D721Med (cell line): ENCODE data around the gene PRKD2.

Source experiments
- DNase-seq: peaks from one replicate; pipeline ENCODE4 v3.0.0; 2011; ENCODE audit warnings: low spot score; ENCODE audit not compliant: insufficient read length
- FAIRE-seq: peaks from 2 replicates; lab custom pipeline; 2011; peaks lifted over from hg19 to GRCh38; lab: Jason Lieb, UNC
- CTCF ChIP-seq: IDR thresholded peaks from 2 replicates; pipeline ENCODE4 v1.5.1; 2012; ENCODE audit warnings: mild to moderate bottlenecking, control low read depth; ENCODE audit not compliant: insufficient read depth; ENCODE audit errors: missing control alignments

PRKD2 gene

GRCh38 chr19:46759206-46759605, 42.3 kb upstream of the PRKD2 start:
- TF ChIP-seq CTCF, result no peak
- DNase-seq (no peak), FAIRE-seq (no peak)

- no peak for TF ChIP-seq CTCF
- DNase-seq, result no peak
Observed at GRCh38 chr19:46756544-46756888, 39.6 kb upstream of the PRKD2 start.

GRCh38 chr19:46755853-46756543, 39.1 kb upstream of the PRKD2 start:
- FAIRE-seq, result no peak
- TF ChIP-seq CTCF, result no peak
- no peak for DNase-seq

More at GRCh38 chr19:46756544-46756888, 39.6 kb upstream of the PRKD2 start:
- FAIRE-seq, result no peak

- DNase-seq (no peak), FAIRE-seq (no peak)
- no peak for TF ChIP-seq CTCF
Observed at GRCh38 chr19:46755077-46755852, 38.4 kb upstream of the PRKD2 start.

- DNase-seq (no peak), FAIRE-seq (no peak)
- peak; percentile 60 for TF ChIP-seq CTCF
Observed at GRCh38 chr19:46753420-46754155, 36.7 kb upstream of the PRKD2 start.

GRCh38 chr19:46748325-46749109, 31.6 kb upstream of the PRKD2 start:
- TF ChIP-seq CTCF, result peak; percentile 65
- FAIRE-seq (no peak), DNase-seq (no peak)
